ENCODE measurements around the gene ARL17B.
"Not testable (repeated sequence)": the region's sequence is repeated elsewhere in the genome, so short reads cannot be mapped to it uniquely, and the experiment has no call there.

ARL17B gene

GRCh38 chr17:46244949-46245768 is 116.4 kb downstream of the ARL17B start:
- not testable (repeated sequence) for DNase-seq

GRCh38 chr17:46244339-46244913 is 117.1 kb downstream of the ARL17B start:
- DNase-seq, result not testable (repeated sequence)

- DNase-seq, result not testable (repeated sequence)
Observed at GRCh38 chr17:46243928-46244327, 117.6 kb downstream of the ARL17B start.

GRCh38 chr17:46243505-46243904 is 118.1 kb downstream of the ARL17B start:
- DNase-seq, result not testable (repeated sequence)

- not testable (repeated sequence) for DNase-seq
Observed at GRCh38 chr17:46231359-46231758, 130.2 kb downstream of the ARL17B start.

GRCh38 chr17:46225274-46225794 is 136.2 kb downstream of the ARL17B start:
- DNase-seq, result peak; percentile 96

- DNase-seq, result not testable (repeated sequence)
Observed at GRCh38 chr17:46224864-46225263, 136.7 kb downstream of the ARL17B start.

Measured in NCI-H524 treated with DMSO at 0.1 percent for 48 hours (cell line).